ENCODE data around the gene UPK3A. TPM values are rescaled to one million over a fixed set of nuclear protein-coding genes. Genes with fewer than 3 reads are reported as not detected.

The UPK3A gene
- total RNA-seq, 1 donor from 2014 or later: not detected

- intact Hi-C loops (cut with DNase I): no loop called here
- H3K27ac ChIP-seq: no peak overlapping the region
- no peak for DNase-seq (ENCODE audit: low spot score in 2 of 2)
- no peaks in the 10 kb centered on the region for H3K36me3 ChIP-seq
- H3K27me3 ChIP-seq: no peaks in the 10 kb centered on the region
- H3K4me1 ChIP-seq: peaks cover 7 to 9% of the 10 kb centered on the region in 2 donors
- no peaks in the 10 kb centered on the region for H3K9me3 ChIP-seq
- no peak for TF ChIP-seq CTCF (IDR thresholded peaks at IDR 0.05)
- no peak overlapping the region for H3K4me3 ChIP-seq
These were observed 2.3 kb downstream of the UPK3A start for GRCh38 chr22:45286854-45287551.

GRCh38 chr22:45290410-45290936 is 5.7 kb downstream of the UPK3A start:
- Histone ChIP-seq H3K4me3 (no peak overlapping the region), H3K4me1 (no peaks in the 10 kb centered on the region), H3K9me3 (no peaks in the 10 kb centered on the region), H3K27me3 (no peaks in the 10 kb centered on the region), H3K27ac (no peak overlapping the region), H3K36me3 (no peaks in the 10 kb centered on the region)
- DNase-seq (ENCODE audit: low spot score in 2 of 2): no peak
- no peak for TF ChIP-seq CTCF (IDR thresholded peaks at IDR 0.05)
- intact Hi-C loops (cut with DNase I): no loop called here

- DNase-seq (ENCODE audit: low spot score in 2 of 2): no peak
- intact Hi-C loops (cut with DNase I): no loop called here
- no peak overlapping the region for H3K27ac ChIP-seq
- H3K36me3 ChIP-seq: no peaks in the 10 kb centered on the region
- H3K9me3 ChIP-seq: no peaks in the 10 kb centered on the region
- H3K4me1 ChIP-seq: no peaks in the 10 kb centered on the region
- H3K4me3 ChIP-seq: no peak overlapping the region
- no peaks in the 10 kb centered on the region for H3K27me3 ChIP-seq
- no peak for TF ChIP-seq CTCF (IDR thresholded peaks at IDR 0.05)
These were observed 6.5 kb downstream of the UPK3A start for GRCh38 chr22:45291061-45291930.

- no peaks in the 10 kb centered on the region for H3K27me3 ChIP-seq
- DNase-seq (ENCODE audit: low spot score in 2 of 2): no peak
- no peak overlapping the region for H3K27ac ChIP-seq
- H3K36me3 ChIP-seq: no peaks in the 10 kb centered on the region
- no peak overlapping the region for H3K4me3 ChIP-seq
- H3K4me1 ChIP-seq: no peaks in the 10 kb centered on the region
- intact Hi-C loops (cut with DNase I): no loop called here
- H3K9me3 ChIP-seq: no peaks in the 10 kb centered on the region
- TF ChIP-seq CTCF (IDR thresholded peaks at IDR 0.05): no peak
These were observed 7.2 kb downstream of the UPK3A start for GRCh38 chr22:45291931-45292290.

- no peak for TF ChIP-seq CTCF (IDR thresholded peaks at IDR 0.05)
- DNase-seq (ENCODE audit: low spot score in 2 of 2): no peak
- Histone ChIP-seq H3K27ac (no peak overlapping the region), H3K27me3 (no peaks in the 10 kb centered on the region), H3K4me1 (no peaks in the 10 kb centered on the region), H3K36me3 (no peaks in the 10 kb centered on the region), H3K4me3 (no peak overlapping the region), H3K9me3 (no peaks in the 10 kb centered on the region)
- intact Hi-C loops (cut with DNase I): no loop called here
These were observed 8.1 kb downstream of the UPK3A start for GRCh38 chr22:45292731-45293442.
